Measurements from ENCODE around the gene PSMB10.

DNA sequence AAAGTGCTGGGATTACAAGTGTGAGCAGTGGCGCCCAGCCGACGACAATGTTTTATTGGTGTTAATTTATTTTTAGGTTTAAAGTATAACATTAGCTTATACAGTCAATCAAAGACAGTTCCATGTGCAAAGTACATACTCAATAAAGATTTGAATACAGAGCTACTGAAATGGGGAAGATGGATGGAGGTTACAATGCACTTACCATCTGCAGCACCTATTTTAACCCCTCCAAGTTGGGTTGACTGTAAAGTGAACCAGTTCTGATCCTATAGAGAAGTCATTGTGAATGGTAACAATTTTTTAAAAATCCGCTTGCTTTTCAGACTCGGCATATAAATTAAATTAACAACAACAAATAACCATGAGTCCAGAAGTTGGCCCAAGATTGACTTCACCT is 44.3 kb downstream of the PSMB10 start:
- TF ChIP-seq, protein P1, sequence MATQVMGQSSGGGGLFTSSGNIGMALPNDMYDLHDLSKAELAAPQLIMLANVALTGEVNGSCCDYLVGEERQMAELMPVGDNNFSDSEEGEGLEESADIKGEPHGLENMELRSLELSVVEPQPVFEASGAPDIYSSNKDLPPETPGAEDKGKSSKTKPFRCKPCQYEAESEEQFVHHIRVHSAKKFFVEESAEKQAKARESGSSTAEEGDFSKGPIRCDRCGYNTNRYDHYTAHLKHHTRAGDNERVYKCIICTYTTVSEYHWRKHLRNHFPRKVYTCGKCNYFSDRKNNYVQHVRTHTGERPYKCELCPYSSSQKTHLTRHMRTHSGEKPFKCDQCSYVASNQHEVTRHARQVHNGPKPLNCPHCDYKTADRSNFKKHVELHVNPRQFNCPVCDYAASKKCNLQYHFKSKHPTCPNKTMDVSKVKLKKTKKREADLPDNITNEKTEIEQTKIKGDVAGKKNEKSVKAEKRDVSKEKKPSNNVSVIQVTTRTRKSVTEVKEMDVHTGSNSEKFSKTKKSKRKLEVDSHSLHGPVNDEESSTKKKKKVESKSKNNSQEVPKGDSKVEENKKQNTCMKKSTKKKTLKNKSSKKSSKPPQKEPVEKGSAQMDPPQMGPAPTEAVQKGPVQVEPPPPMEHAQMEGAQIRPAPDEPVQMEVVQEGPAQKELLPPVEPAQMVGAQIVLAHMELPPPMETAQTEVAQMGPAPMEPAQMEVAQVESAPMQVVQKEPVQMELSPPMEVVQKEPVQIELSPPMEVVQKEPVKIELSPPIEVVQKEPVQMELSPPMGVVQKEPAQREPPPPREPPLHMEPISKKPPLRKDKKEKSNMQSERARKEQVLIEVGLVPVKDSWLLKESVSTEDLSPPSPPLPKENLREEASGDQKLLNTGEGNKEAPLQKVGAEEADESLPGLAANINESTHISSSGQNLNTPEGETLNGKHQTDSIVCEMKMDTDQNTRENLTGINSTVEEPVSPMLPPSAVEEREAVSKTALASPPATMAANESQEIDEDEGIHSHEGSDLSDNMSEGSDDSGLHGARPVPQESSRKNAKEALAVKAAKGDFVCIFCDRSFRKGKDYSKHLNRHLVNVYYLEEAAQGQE (IDR thresholded peaks at IDR 0.05; ENCODE audit: low read depth): no peak
- TF ChIP-seq, protein P2, sequence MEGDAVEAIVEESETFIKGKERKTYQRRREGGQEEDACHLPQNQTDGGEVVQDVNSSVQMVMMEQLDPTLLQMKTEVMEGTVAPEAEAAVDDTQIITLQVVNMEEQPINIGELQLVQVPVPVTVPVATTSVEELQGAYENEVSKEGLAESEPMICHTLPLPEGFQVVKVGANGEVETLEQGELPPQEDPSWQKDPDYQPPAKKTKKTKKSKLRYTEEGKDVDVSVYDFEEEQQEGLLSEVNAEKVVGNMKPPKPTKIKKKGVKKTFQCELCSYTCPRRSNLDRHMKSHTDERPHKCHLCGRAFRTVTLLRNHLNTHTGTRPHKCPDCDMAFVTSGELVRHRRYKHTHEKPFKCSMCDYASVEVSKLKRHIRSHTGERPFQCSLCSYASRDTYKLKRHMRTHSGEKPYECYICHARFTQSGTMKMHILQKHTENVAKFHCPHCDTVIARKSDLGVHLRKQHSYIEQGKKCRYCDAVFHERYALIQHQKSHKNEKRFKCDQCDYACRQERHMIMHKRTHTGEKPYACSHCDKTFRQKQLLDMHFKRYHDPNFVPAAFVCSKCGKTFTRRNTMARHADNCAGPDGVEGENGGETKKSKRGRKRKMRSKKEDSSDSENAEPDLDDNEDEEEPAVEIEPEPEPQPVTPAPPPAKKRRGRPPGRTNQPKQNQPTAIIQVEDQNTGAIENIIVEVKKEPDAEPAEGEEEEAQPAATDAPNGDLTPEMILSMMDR (IDR thresholded peaks at IDR 0.05 in 2 of 3, conservative IDR thresholded peaks at IDR 0.05 in 1 of 3; ENCODE audit: borderline replicate concordance in 1 of 3, insufficient read depth in 1 of 3, low read depth in 2 of 3, low read length in 2 of 3): no peak
- TF ChIP-seq TCF7L2 (IDR thresholded peaks at IDR 0.05; ENCODE audit: borderline replicate concordance, extremely low read depth, insufficient read depth, insufficient read length) (no peak), EZH2phosphoT487 (IDR thresholded peaks at IDR 0.05; ENCODE audit: borderline replicate concordance) (no peak), FOSL1 (IDR thresholded peaks at IDR 0.05; ENCODE audit: low read depth) (no peak)

All from HCT116 (cell line).